Ascending aorta (tissue), 2 donors: ENCODE data around the gene SNX25. TPM values are rescaled to one million over a fixed set of nuclear protein-coding genes. Genes with fewer than 3 reads are reported as not detected.
A peak's percentile ranks its signal among the peaks of the same experiment; 100 is the strongest.

ENCODE experiments used
- DNase-seq, 2 donors: peaks; one replicate each; pipeline ENCODE4 v3.0.0-alpha.2; 2019; ENCODE audit warnings: low spot score in 2 of 2
- H3K27ac ChIP-seq, 2 donors: fragments of 200-600 bp; sonication (generic); one replicate each; pipeline ENCODE4 v1.5.1; 2016 to 2017; ENCODE audit warnings: mild to moderate bottlenecking in 1 of 2
- H3K27me3 ChIP-seq: fragments of 200-600 bp; sonication (generic); one replicate; pipeline ENCODE4 v1.5.1; 2017
- H3K36me3 ChIP-seq, 2 donors: fragments of 200-600 bp; sonication (generic); one replicate each; pipeline ENCODE4 v1.5.1; 2016
- H3K4me1 ChIP-seq, 2 donors: fragments of 200-600 bp; sonication (generic); one replicate each; pipeline ENCODE4 v1.5.1; 2016 to 2017; ENCODE audit warnings: mild to moderate bottlenecking in 1 of 2
- H3K4me3 ChIP-seq, 2 donors: fragments of 200-600 bp; sonication (generic); one replicate each; pipeline ENCODE4 v1.5.1; 2016 to 2017; ENCODE audit warnings: mild to moderate bottlenecking in 1 of 2
- H3K9me3 ChIP-seq, 2 donors: fragments of 200-600 bp; sonication (generic); one replicate each; pipeline ENCODE4 v1.5.1; 2016
- CTCF ChIP-seq, 3 experiments: fragments of 200-600 bp in 2 of 3; fragments of 450-650 bp in 1 of 3; sonication (generic) in 2 of 3; IDR thresholded peaks; one replicate each; pipeline ENCODE4 v1.5.1; 2016 to 2019; ENCODE audit warnings: antibody characterized with exemption in 3 of 3, mild to moderate bottlenecking in 1 of 3, moderate library complexity in 1 of 3
- intact Hi-C: fragments of 100-400 bp; cut with DNase I; formaldehyde crosslinking; loops from one replicate; pipeline ENCODE4 v1.15.1; 2023
- total RNA-seq: library from RNA; depleted of rRNA; stranded (reverse); fragments of >200 nt; gene quantifications from one replicate; pipeline ENCODE4 v1.1.0, GENCODE V29; 2016

SNX25 gene
- total RNA-seq, 1 donor from 2014 or later: 18.7 TPM

- Histone ChIP-seq H3K36me3 (no peaks in the 10 kb centered on the region), H3K4me3 (no peak overlapping the region), H3K9me3 (no peaks in the 10 kb centered on the region), H3K4me1 (no peaks in the 10 kb centered on the region), H3K27ac (peak overlapping the region in 1 of 2 donors; percentile 48), H3K27me3 (no peaks in the 10 kb centered on the region)
- no peak for TF ChIP-seq CTCF (IDR thresholded peaks at IDR 0.05)
- intact Hi-C loops: no loop called here
- DNase-seq: no peak
Observed at GRCh38 chr4:185304541-185304940, 95.1 kb downstream of the SNX25 start.

- DNase-seq: no peak
- peak overlapping the region in 1 of 2 donors; percentile 48 for H3K27ac ChIP-seq
- no peaks in the 10 kb centered on the region for H3K36me3 ChIP-seq
- peak in 2 of 3 experiments; percentile 24 to 28 for TF ChIP-seq CTCF (IDR thresholded peaks at IDR 0.05)
- H3K9me3 ChIP-seq: no peaks in the 10 kb centered on the region
- no peaks in the 10 kb centered on the region for H3K27me3 ChIP-seq
- intact Hi-C loops: no loop called here
- no peak overlapping the region for H3K4me3 ChIP-seq
- no peaks in the 10 kb centered on the region for H3K4me1 ChIP-seq
Observed at GRCh38 chr4:185304944-185305690, 95.7 kb downstream of the SNX25 start.

GRCh38 chr4:185305979-185306442, 96.6 kb downstream of the SNX25 start:
- Histone ChIP-seq H3K4me3 (no peak overlapping the region), H3K27me3 (no peaks in the 10 kb centered on the region), H3K27ac (peak overlapping the region; percentile 12 to 48), H3K9me3 (no peaks in the 10 kb centered on the region), H3K4me1 (no peaks in the 10 kb centered on the region), H3K36me3 (peaks cover 4% of the 10 kb centered on the region in 2 donors)
- DNase-seq: no peak
- intact Hi-C loops: no loop called here
- TF ChIP-seq CTCF (IDR thresholded peaks at IDR 0.05): no peak

- no peak for DNase-seq
- Histone ChIP-seq H3K9me3 (no peaks in the 10 kb centered on the region), H3K27ac (peak overlapping the region in 1 of 2 donors; percentile 41), H3K4me1 (no peaks in the 10 kb centered on the region), H3K27me3 (no peaks in the 10 kb centered on the region), H3K4me3 (no peak overlapping the region), H3K36me3 (peaks cover 14 to 16% of the 10 kb centered on the region in 2 donors)
- no peak for TF ChIP-seq CTCF (IDR thresholded peaks at IDR 0.05)
- intact Hi-C loops: no loop called here
Observed at GRCh38 chr4:185307136-185307950, 97.9 kb downstream of the SNX25 start.

GRCh38 chr4:185309770-185310169, 100.4 kb downstream of the SNX25 start:
- H3K36me3 ChIP-seq: peaks cover 25% of the 10 kb centered on the region in 2 donors

More at GRCh38 chr4:185309770-185310169, 100.4 kb downstream of the SNX25 start:
- Histone ChIP-seq H3K27me3 (no peaks in the 10 kb centered on the region), H3K4me3 (no peak overlapping the region), H3K27ac (no peak overlapping the region), H3K4me1 (no peaks in the 10 kb centered on the region), H3K9me3 (no peaks in the 10 kb centered on the region)
- intact Hi-C loops: no loop called here
- DNase-seq: no peak
- no peak for TF ChIP-seq CTCF (IDR thresholded peaks at IDR 0.05)
